Measurements from ENCODE around the gene NOVA1. TPM values are rescaled to one million over a fixed set of nuclear protein-coding genes. Genes with fewer than 3 reads are reported as not detected.

NOVA1 gene
- total and polyA plus RNA-seq, 2 of the 13 experiments (the other 11 are each of a cell fraction or from before 2014, with no cell fraction given) = 0.13 TPM

- TF ChIP-seq UBTF (CRISPR knock-in tag; IDR thresholded peaks at IDR 0.05) (no peak), ZNF224 (CRISPR knock-in tag; IDR thresholded peaks at IDR 0.05) (no peak), ZNF776 (CRISPR knock-in tag; IDR thresholded peaks at IDR 0.05) (no peak), ZSCAN5A (CRISPR knock-in tag; IDR thresholded peaks at IDR 0.05; ENCODE audit: borderline replicate concordance) (no peak), ZNF264 (CRISPR knock-in tag; IDR thresholded peaks at IDR 0.05) (no peak), ZNF576 (CRISPR knock-in tag; IDR thresholded peaks at IDR 0.05) (no peak), PRDM15 (CRISPR knock-in tag; IDR thresholded peaks at IDR 0.05) (no peak), ZBTB26 (CRISPR knock-in tag; IDR thresholded peaks at IDR 0.05; ENCODE audit: borderline replicate concordance) (no peak), ATAD3A (CRISPR knock-in tag; IDR thresholded peaks at IDR 0.05) (no peak), RAD51 (IDR thresholded peaks at IDR 0.05; ENCODE audit: borderline replicate concordance) (no peak), CHD4 (IDR thresholded peaks at IDR 0.05; ENCODE audit: borderline replicate concordance, low read length) (no peak), ZNF296 (CRISPR knock-in tag; conservative IDR thresholded peaks at IDR 0.05) (0 out of 2 replicates have a peak, but pooled peaks have one; percentile 41), ZNF687 (CRISPR knock-in tag; IDR thresholded peaks at IDR 0.05) (no peak), GABPA (IDR thresholded peaks at IDR 0.05; ENCODE audit: low read depth, low read length) (no peak), GABPA (CRISPR knock-in tag; IDR thresholded peaks at IDR 0.05; ENCODE audit: low read depth) (0 out of 2 replicates have a peak, but pooled peaks have one; percentile 15), ZMYM4 (CRISPR knock-in tag; IDR thresholded peaks at IDR 0.05) (0 out of 2 replicates have a peak, but pooled peaks have one; percentile 2)
These were observed 869 bp upstream of the NOVA1 start (continued) for GRCh38 chr14:26598672-26599131.
